PC-3 (cell line): ENCODE measurements around the gene VSTM4. TPM values are rescaled to one million over a fixed set of nuclear protein-coding genes. Genes with fewer than 3 reads are reported as not detected.

ENCODE experiments used
- ATAC-seq: fragments of 200-7000 bp; cut with Tn5 transposase; 2 replicates; pipeline ENCODE4 v1.9.1; 2020; ENCODE audit warnings: mild to moderate bottlenecking, moderate library complexity
- BruUV-seq: library from RNA; stranded (reverse); fragments of 400-500 nt; replicated peaks from 2 replicates; lab custom pipeline; 2021; lab: Mats Ljungman, UMichigan
- CTCF ChIA-PET: fragments of 300-600 bp; sonication (Branson Sonifier 250); formaldehyde crosslinking; loops from one replicate; lab custom pipeline; 2022; ENCODE audit warnings: antibody characterized with exemption; lab: Charles Lee
- POLR2A ChIA-PET: fragments of 300-600 bp; sonication (Branson Sonifier 250); formaldehyde crosslinking; loops from one replicate; lab custom pipeline; 2022; ENCODE audit warnings: antibody characterized with exemption; ENCODE audit not compliant: unreplicated experiment; lab: Charles Lee
- DNase-seq: peaks from one replicate; pipeline ENCODE4 v3.0.0-alpha.2; 2015
- H2AFZ ChIP-seq: fragments of 300-600 bp; sonication (generic); 2 replicates; pipeline ENCODE4 v1.6.0; 2016; ENCODE audit warnings: antibody characterized with exemption, low read length
- H3F3A ChIP-seq: fragments of 300-600 bp; sonication (generic); one replicate; pipeline ENCODE4 v1.6.0; 2017; ENCODE audit warnings: antibody characterized with exemption, low read length, control low read depth, mild to moderate bottlenecking; ENCODE audit not compliant: unreplicated experiment
- H3K27ac ChIP-seq: fragments of 300-600 bp; sonication (generic); 2 replicates; pipeline ENCODE4 v1.5.1; 2016; ENCODE audit warnings: mild to moderate bottlenecking, low read length
- H3K27me3 ChIP-seq: fragments of 300-600 bp; sonication (generic); 2 replicates; pipeline ENCODE4 v1.6.1; 2016; ENCODE audit warnings: low read length, mixed read lengths
- H3K36me3 ChIP-seq: fragments of 300-600 bp; sonication (generic); 2 replicates; pipeline ENCODE4 v1.6.1; 2016; ENCODE audit warnings: low read depth, mixed run types, low read length, mixed read lengths
- H3K4me1 ChIP-seq: fragments of 300-600 bp; sonication (generic); 2 replicates; pipeline ENCODE4 v1.5.1; 2016; ENCODE audit warnings: low read length; ENCODE audit not compliant: insufficient read depth
- H3K4me2 ChIP-seq: fragments of 300-600 bp; sonication (generic); 2 replicates; pipeline ENCODE4 v1.6.0; 2016; ENCODE audit warnings: low read length
- H3K4me3 ChIP-seq: fragments of 300-600 bp; sonication (generic); 2 replicates; pipeline ENCODE4 v1.5.1; 2016; ENCODE audit warnings: mild to moderate bottlenecking, low read length, mixed read lengths
- H3K79me2 ChIP-seq: fragments of 300-600 bp; sonication (generic); 2 replicates; pipeline ENCODE4 v1.6.1; 2017; ENCODE audit warnings: low read length, mixed read lengths
- H3K9ac ChIP-seq: fragments of 300-600 bp; sonication (generic); 2 replicates; pipeline ENCODE4 v1.6.0; 2016; ENCODE audit warnings: mild to moderate bottlenecking, low read length
- H3K9me2 ChIP-seq: fragments of 300-600 bp; sonication (generic); replicated peaks from 2 replicates; pipeline ENCODE4 v1.6.1; 2016; ENCODE audit warnings: mixed run types, low read length, mixed read lengths
- H3K9me3 ChIP-seq: fragments of 300-600 bp; sonication (generic); 2 replicates; pipeline ENCODE4 v1.6.1; 2016; ENCODE audit warnings: low read length, mixed read lengths
- H4K20me1 ChIP-seq: fragments of 300-600 bp; sonication (generic); 2 replicates; pipeline ENCODE4 v1.6.1; 2016; ENCODE audit warnings: low read length, mixed read lengths
- EZH2 ChIP-seq: fragments of 300-600 bp; sonication (generic); IDR thresholded peaks from one replicate; pipeline ENCODE4 v1.6.1; 2017; ENCODE audit warnings: antibody characterized with exemption, mild to moderate bottlenecking, low read length; ENCODE audit not compliant: unreplicated experiment
- EZH2phosphoT487 ChIP-seq: fragments of 300-600 bp; sonication (generic); IDR thresholded peaks from 2 replicates; pipeline ENCODE4 v1.6.1; 2018; ENCODE audit warnings: mild to moderate bottlenecking, antibody characterized with exemption, low read length, borderline replicate concordance
- intact Hi-C: fragments of 100-400 bp; cut with micrococcal nuclease; formaldehyde crosslinking; loops from 2 replicates; pipeline ENCODE4 v1.9.0; 2023
- total RNA-seq: library from RNA; depleted of rRNA; stranded (reverse); fragments of >200 nt; gene quantifications from 2 replicates; pipeline ENCODE4 v1.2.3, GENCODE V29; 2014
- TF ChIP-seq, protein P1 (sequence below): fragments of 300-600 bp; sonication (generic); conservative IDR thresholded peaks from 2 replicates; pipeline ENCODE4 v1.5.1; 2017; ENCODE audit warnings: antibody characterized with exemption, low read depth, mild to moderate bottlenecking, low read length

VSTM4 gene
- total RNA-seq, 1 experiment from 2014 or later = not detected

DNA sequence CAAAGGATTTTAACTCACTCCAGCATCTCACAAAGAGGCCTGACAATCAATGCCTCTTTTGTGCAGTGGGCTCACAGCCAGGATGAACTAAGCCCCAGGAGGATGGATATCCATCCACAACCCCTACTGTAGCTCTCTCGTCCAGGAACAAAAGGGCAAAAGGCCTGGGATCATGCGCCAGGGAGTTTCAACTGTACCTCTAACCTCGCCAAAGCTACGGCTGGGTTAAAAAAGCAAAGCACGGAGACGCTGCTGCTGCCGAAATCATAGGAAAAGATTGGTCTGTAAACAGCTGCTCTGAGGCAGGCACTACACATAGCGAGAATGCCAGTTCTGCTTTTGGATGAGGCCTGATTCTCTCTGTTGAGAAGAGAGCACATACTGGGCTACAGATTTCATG, 32.1 kb downstream of the VSTM4 start:
- H3K79me2 ChIP-seq = no peaks in the 10 kb centered on the region
- no peaks in the 10 kb centered on the region for H3K9me2 ChIP-seq
- no peak overlapping the region for H2AFZ ChIP-seq
- H3K9ac ChIP-seq = no peak overlapping the region
- intact Hi-C loops = no loop called here
- H3K4me2 ChIP-seq = no peak overlapping the region
- H3K4me1 ChIP-seq = no peaks in the 10 kb centered on the region
- no peak overlapping the region for H3K27ac ChIP-seq
- ChIA-PET CTCF (no interaction called here), POLR2A (no interaction called here)
- no peak overlapping the region for H3K4me3 ChIP-seq
- no peaks in the 10 kb centered on the region for H3F3A ChIP-seq
- H4K20me1 ChIP-seq = no peaks in the 10 kb centered on the region
- H3K27me3 ChIP-seq = peaks cover 87% of the 10 kb centered on the region
- TF ChIP-seq EZH2phosphoT487 (no peak), EZH2 (no peak)
- TF ChIP-seq, protein P1, sequence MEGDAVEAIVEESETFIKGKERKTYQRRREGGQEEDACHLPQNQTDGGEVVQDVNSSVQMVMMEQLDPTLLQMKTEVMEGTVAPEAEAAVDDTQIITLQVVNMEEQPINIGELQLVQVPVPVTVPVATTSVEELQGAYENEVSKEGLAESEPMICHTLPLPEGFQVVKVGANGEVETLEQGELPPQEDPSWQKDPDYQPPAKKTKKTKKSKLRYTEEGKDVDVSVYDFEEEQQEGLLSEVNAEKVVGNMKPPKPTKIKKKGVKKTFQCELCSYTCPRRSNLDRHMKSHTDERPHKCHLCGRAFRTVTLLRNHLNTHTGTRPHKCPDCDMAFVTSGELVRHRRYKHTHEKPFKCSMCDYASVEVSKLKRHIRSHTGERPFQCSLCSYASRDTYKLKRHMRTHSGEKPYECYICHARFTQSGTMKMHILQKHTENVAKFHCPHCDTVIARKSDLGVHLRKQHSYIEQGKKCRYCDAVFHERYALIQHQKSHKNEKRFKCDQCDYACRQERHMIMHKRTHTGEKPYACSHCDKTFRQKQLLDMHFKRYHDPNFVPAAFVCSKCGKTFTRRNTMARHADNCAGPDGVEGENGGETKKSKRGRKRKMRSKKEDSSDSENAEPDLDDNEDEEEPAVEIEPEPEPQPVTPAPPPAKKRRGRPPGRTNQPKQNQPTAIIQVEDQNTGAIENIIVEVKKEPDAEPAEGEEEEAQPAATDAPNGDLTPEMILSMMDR = no peak
- no TSS peak for BruUV-seq
- ATAC-seq = no peak
- H3K36me3 ChIP-seq = no peaks in the 10 kb centered on the region
- H3K9me3 ChIP-seq = 0 out of 2 replicates have a peak, but pooled peaks cover 2% of the 10 kb centered on the region
- no peak for DNase-seq

DNA sequence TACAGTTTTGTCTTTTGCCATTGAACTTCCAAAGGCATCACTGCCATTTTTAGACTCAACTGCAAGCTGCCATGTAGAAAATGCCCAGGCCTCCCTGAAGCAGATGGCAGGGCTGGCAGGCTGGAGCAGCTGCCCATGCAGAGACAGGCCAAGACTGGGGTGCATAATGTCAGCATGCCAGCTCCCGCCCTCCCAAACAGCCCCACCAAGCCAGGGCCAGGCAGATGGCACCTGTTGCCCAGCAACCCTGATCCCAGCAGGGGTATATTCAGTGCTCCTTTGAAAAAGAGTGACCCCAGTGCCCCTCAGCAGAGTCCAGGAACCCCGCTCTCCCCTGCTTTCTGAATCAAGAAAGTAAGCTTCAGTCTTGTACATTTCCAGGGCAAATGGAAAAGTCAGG, 32.6 kb downstream of the VSTM4 start:
- no peak for ATAC-seq

More for the DNA sequence above, 32.6 kb downstream of the VSTM4 start:
- TF ChIP-seq, protein P1 = no peak
- TF ChIP-seq EZH2 (no peak), EZH2phosphoT487 (no peak; the same call in 1 of the 2 replicates)
- Histone ChIP-seq H3K9me2 (no peaks in the 10 kb centered on the region), H3K79me2 (no peaks in the 10 kb centered on the region), H3F3A (no peaks in the 10 kb centered on the region), H3K9ac (no peak overlapping the region), H3K27me3 (peaks cover 92% of the 10 kb centered on the region), H3K9me3 (0 out of 2 replicates have a peak, but pooled peaks cover 2% of the 10 kb centered on the region), H3K4me1 (no peaks in the 10 kb centered on the region), H4K20me1 (no peaks in the 10 kb centered on the region), H3K36me3 (no peaks in the 10 kb centered on the region), H2AFZ (no peak overlapping the region), H3K27ac (no peak overlapping the region), H3K4me2 (no peak overlapping the region), H3K4me3 (no peak overlapping the region)
- POLR2A ChIA-PET = no interaction called here
- CTCF ChIA-PET = no interaction called here
- no TSS peak for BruUV-seq
- DNase-seq = no peak
- intact Hi-C loops = no loop called here
